Activated naive CD4-positive, alpha-beta T cell treated with anti-CD3 and anti-CD28 coated beads for 36 hours (primary cell): ENCODE measurements around the gene TMIE. TPM values are rescaled to one million over a fixed set of nuclear protein-coding genes. Genes with fewer than 3 reads are reported as not detected.

ENCODE experiments used
- CTCF ChIA-PET: fragments of 350-600 bp; sonication (Branson Sonifier 250); formaldehyde crosslinking; loops from one replicate; lab custom pipeline; 2021; ENCODE audit warnings: antibody characterized with exemption; lab: Charles Lee
- DNase-seq: peaks from one replicate; pipeline ENCODE4 v3.0.0-alpha.2; 2020
- H3K27ac Mint-ChIP-seq: one replicate; pipeline ENCODE4 v1.8.0; 2021; ENCODE audit warnings: mild to moderate bottlenecking, mixed read lengths
- H3K27me3 Mint-ChIP-seq: one replicate; pipeline ENCODE4 v1.8.0; 2021; ENCODE audit warnings: low read depth, mixed read lengths
- H3K36me3 Mint-ChIP-seq: one replicate; pipeline ENCODE4 v1.8.0; 2021; ENCODE audit warnings: low read depth, mixed read lengths
- H3K4me1 Mint-ChIP-seq: one replicate; pipeline ENCODE4 v1.8.0; 2021; ENCODE audit warnings: low read depth, mixed read lengths
- H3K4me3 Mint-ChIP-seq: one replicate; pipeline ENCODE4 v1.8.0; 2021; ENCODE audit warnings: mild to moderate bottlenecking, moderate library complexity, mixed read lengths
- H3K9me3 Mint-ChIP-seq: one replicate; pipeline ENCODE4 v1.8.0; 2021; ENCODE audit warnings: mixed read lengths
- intact Hi-C: fragments of 100-400 bp; cut with micrococcal nuclease; formaldehyde crosslinking; loops from one replicate; pipeline ENCODE4 v1.15.1; 2023
- total RNA-seq, 2 experiments: library from RNA; stranded (reverse); gene quantifications; one replicate each; pipeline ENCODE4 v1.2.3, GENCODE V29; 2021

The TMIE gene
- total RNA-seq, 2 experiments from 2014 or later, result 1.2 to 1.5 TPM

DNA sequence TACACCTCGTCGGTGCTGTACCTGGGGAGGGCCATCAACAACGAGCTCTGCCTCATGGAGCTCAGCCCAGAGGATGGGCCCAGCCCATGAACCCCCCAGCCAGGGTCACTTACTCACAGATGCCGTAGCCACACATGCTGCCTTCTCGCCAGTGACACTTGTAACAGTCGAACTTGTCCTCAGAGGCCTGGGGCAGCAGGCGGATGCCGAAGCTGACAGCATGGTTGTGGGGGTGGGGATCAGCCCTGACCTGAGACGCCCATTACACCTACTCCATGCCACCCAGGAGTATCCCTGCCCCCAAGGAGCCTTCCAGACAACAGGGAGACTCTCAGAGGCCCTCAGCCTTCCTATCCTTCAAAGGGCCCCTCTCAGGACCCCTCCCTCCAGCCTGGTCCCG is 19.8 kb upstream of the TMIE start:
- no peak overlapping the region for H3K27ac Mint-ChIP-seq
- CTCF ChIA-PET, result no interaction called here
- no peak for DNase-seq
- no peak overlapping the region for H3K4me3 Mint-ChIP-seq
- no peaks in the 10 kb centered on the region for H3K9me3 Mint-ChIP-seq
- peaks cover 3% of the 10 kb centered on the region for H3K36me3 Mint-ChIP-seq
- no peaks in the 10 kb centered on the region for H3K4me1 Mint-ChIP-seq
- H3K27me3 Mint-ChIP-seq, result no peaks in the 10 kb centered on the region
- intact Hi-C loops, result no loop called here

DNA sequence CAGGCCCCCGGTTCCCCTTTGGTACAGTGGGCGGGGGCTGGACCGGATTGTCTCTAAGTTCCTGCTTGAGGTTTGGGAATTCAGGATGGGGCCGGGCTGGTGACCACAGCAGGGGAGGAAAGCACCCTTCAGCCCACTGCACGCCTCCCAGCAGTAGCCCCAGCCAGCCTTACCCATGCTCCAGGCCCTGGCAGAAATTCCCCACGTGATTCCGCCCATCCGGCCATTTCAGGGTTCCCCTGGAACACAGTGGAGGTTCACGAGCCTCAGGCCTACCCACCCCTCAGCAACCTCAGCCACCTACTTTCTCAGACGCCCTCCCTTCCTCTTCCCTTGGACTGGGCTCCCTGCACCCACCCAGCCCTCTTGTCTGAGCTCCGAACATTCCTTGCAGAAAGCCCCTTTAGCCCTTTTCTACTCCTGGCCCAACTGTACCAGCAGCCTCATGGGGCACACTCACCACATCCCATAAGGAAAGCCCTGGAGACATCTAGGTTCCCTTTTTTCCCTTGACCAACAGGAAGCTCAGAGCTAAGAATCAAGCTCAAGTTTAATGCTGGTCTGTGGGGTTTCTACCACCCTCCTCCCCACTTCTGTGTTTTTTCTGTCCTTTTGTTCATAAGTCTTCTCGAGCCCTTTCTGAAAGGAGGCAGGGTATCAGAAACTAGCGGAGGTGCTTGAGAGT is 19.2 kb upstream of the TMIE start:
- CTCF ChIA-PET, result interaction anchor here (1.0 kb wide), 1 partner anchor 10 kb away, joined by 3 read pairs; no protein-coding TSS in a partner anchor
- no peak overlapping the region for H3K27ac Mint-ChIP-seq
- DNase-seq, result no peak

DNA sequence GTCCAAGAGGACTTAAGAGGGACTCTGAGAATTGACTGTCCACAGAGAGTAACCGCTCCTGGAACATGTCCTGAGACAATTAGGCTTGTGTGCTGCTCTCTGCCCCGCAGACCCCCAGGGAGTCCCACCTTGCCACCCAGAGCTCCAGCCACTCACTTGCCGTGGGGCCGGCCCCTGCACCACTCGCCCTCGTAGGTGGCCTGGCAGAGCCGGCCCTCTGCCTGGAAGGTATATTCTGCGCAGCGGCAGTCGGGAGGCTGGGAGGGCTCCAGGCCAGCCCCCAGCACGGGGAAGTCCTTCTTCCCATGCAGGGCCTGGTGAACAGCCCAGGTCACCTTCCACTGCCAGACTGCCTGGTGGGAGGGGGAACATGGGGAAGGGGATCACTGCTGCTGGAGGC is 18.2 kb upstream of the TMIE start:
- Mint-ChIP-seq H3K4me1 (no peaks in the 10 kb centered on the region), H3K36me3 (peaks cover 3% of the 10 kb centered on the region), H3K27ac (no peak overlapping the region), H3K9me3 (no peaks in the 10 kb centered on the region), H3K27me3 (no peaks in the 10 kb centered on the region), H3K4me3 (no peak overlapping the region)
- CTCF ChIA-PET, result no interaction called here
- intact Hi-C loops, result no loop called here
- DNase-seq, result no peak

More for the DNA sequence above, 19.2 kb upstream of the TMIE start:
- H3K9me3 Mint-ChIP-seq, result no peaks in the 10 kb centered on the region
- H3K36me3 Mint-ChIP-seq, result peaks cover 3% of the 10 kb centered on the region
- no peaks in the 10 kb centered on the region for H3K4me1 Mint-ChIP-seq
- H3K4me3 Mint-ChIP-seq, result no peak overlapping the region
- no peaks in the 10 kb centered on the region for H3K27me3 Mint-ChIP-seq
- intact Hi-C loops, result no loop called here

DNA sequence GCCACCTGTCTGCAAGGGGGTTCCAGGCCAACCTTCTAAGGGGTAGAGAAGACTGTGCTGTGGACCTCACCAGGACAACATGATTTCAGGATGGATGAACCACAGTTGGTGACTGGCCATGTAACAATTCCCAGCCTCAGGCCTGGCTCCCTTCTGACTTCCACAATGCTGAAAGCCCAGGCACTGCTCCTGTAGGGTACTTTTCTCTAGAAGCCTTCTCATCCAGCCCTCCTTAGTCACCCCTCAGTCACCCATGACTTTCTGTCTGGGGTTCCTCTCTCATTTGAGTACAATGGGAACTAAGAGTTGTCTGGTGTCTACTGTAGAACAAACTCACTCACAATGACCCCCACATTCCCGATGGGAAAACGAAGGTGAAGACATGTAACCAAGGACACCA is 16.3 kb upstream of the TMIE start:
- intact Hi-C loops, result no loop called here
- DNase-seq, result no peak
- no peak overlapping the region for H3K27ac Mint-ChIP-seq
- peaks cover 1% of the 10 kb centered on the region for H3K36me3 Mint-ChIP-seq
- no peak overlapping the region for H3K4me3 Mint-ChIP-seq
- H3K9me3 Mint-ChIP-seq, result no peaks in the 10 kb centered on the region
- H3K27me3 Mint-ChIP-seq, result no peaks in the 10 kb centered on the region
- CTCF ChIA-PET, result interaction anchor here (0.6 kb wide), 2 partner anchors 15 to 123 kb away, joined by 3 read pairs; no protein-coding TSS in a partner anchor
- H3K4me1 Mint-ChIP-seq, result peaks cover under 1% of the 10 kb centered on the region

DNA sequence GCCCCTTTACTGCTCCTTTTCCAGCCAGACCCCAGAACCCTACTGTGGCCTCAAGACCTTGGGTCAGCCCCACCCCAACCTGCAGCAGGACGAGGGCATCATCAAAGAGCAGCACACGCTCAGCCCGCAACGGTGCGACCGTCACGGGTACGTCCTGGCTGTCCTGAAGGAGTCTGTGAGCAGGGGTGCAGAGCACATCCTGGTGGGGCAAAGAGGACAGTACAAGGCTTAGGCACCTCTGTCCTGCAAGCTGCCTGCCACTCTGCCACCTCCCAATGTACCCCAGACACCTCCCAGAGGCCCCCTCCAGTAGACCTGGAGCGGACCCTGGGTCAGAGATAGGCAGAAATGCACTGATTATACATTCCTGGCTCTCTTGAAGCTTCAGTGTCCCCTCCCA is 15.7 kb upstream of the TMIE start:
- no peak for DNase-seq
- Mint-ChIP-seq H3K4me1 (peaks cover 3% of the 10 kb centered on the region), H3K4me3 (no peak overlapping the region), H3K27ac (no peak overlapping the region), H3K36me3 (peaks cover 1% of the 10 kb centered on the region), H3K27me3 (no peaks in the 10 kb centered on the region), H3K9me3 (no peaks in the 10 kb centered on the region)
- intact Hi-C loops, result no loop called here
- CTCF ChIA-PET, result no interaction called here

DNA sequence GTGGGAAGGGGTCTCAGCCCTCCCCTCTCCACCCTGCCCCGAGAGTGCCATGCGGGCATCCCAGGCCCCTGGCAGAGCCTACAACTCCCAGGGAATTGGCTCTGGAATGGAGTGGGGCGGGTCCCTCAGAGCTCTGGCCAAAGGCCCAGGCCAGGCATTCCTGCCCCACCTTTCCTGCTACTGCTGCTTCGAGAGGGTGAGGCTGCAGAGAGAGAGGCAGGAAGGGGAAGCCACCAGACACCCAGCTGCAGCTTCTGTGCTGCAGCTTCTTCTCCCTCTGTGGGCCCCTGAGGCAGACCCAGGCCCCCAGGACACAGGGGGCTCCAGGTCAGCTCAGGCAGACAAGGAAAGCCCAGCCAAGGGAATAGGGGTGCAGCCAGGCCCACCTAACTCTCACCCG is 10.4 kb upstream of the TMIE start:
- Mint-ChIP-seq H3K27me3 (no peaks in the 10 kb centered on the region), H3K27ac (no peak overlapping the region), H3K36me3 (no peaks in the 10 kb centered on the region), H3K9me3 (no peaks in the 10 kb centered on the region), H3K4me3 (no peak overlapping the region), H3K4me1 (peaks cover 46% of the 10 kb centered on the region)
- no peak for DNase-seq
- intact Hi-C loops, result loop anchor here (5.0 to 10.0 kb wide), 3 partner anchors 157 to 294 kb away; no protein-coding TSS in a partner anchor
- CTCF ChIA-PET, result interaction anchor here (1.2 kb wide), 1 partner anchor 204 kb away, joined by 3 read pairs; no protein-coding TSS in a partner anchor

DNA sequence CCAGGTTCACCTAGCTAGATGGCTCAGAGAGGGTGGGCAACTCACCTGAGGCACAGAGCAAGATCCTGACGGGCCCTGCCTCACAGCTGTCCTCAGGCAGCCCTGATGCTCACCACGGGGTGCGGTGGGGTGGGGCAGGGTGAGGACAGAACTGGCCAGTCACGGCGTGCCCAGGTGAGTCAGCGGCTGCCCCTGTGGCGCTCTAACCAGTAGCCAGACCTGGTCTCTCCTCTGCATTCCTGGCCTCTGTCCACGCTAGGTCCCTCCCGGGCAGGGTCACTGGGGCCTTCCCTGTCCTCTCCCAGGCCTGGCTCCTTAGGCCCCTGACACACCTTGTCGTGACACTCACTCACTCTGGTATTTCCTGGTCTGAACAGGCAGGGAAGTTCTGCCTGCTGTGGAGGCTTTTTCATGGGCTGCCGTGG is 8.6 kb upstream of the TMIE start:
- Mint-ChIP-seq H3K36me3 (no peaks in the 10 kb centered on the region), H3K27me3 (no peaks in the 10 kb centered on the region), H3K27ac (peak overlapping the region; percentile 17), H3K4me3 (peak overlapping the region; percentile 84), H3K4me1 (peaks cover 50% of the 10 kb centered on the region), H3K9me3 (no peaks in the 10 kb centered on the region)
- CTCF ChIA-PET, result interaction anchor here (0.6 to 1.4 kb wide), 4 partner anchors 10 to 684 kb away, joined by 3 to 7 read pairs (median 3); no protein-coding TSS in a partner anchor
- intact Hi-C loops, result loop anchor here (5.0 to 10.0 kb wide), 3 partner anchors 155 to 292 kb away; no protein-coding TSS in a partner anchor
- DNase-seq, result no peak

DNA sequence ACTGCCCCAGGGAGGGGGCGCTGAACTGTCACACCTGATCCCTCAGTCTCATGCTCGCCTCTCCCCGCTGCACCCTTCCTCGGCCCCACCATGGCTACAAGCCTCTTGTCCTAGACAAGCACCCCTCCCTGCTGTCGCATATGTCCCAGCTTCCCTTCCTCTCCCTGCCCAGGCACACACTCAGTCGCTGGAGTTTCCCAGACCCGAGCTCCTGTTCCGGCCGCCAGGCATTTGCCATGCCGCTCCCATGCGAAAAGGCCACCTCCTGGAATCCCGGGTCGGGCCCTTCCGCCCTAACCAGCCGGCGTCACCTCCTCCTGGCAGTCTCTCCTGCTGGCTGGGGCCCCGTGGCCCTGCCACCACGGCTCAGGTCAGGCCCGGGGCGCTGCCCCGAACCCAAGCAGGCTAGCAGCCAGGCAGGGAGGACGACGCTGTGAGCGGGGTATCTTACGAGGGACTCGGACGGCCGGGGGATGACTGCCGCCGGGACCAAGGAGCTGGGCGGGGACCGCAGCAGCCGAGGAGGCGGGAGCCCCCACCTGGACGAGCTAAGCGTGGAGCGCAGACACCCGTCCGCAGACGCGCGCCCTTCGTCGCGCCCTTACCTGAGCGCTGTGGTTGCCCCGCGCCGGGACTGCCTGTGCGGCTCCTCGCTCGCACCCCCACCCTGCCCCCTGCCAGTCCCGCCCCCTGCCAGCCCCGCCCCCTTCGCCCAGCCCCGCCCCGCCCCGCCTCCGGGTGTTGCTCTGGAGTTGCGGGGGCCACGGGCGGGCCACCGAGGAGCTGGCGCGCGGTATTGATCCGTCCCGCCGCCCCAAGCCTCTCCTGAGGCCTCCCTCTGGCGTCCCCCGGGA is 7.9 kb upstream of the TMIE start, which contains the start of gene ALS2CL:
ALS2CL (minus strand) TSS at position 642 of the 854 bp plus-strand sequence. CDS start 4,239 bp downstream, outside the sequence.
- Mint-ChIP-seq H3K27me3 (no peaks in the 10 kb centered on the region), H3K36me3 (no peaks in the 10 kb centered on the region), H3K9me3 (no peaks in the 10 kb centered on the region), H3K27ac (peak within 1 kb of the TSS; percentile 36), H3K4me1 (peaks cover 52% of the 10 kb centered on the region), H3K4me3 (peak within 1 kb of the TSS; percentile 84)
- intact Hi-C loops, result loop anchor here (1.0 to 10.0 kb wide), 4 partner anchors 154 to 364 kb away; no protein-coding TSS in a partner anchor
- CTCF ChIA-PET, result interaction anchor here (0.8 to 0.9 kb wide), 2 partner anchors 11 to 135 kb away, joined by 3 read pairs; no protein-coding TSS in a partner anchor
- peak; percentile 65 for DNase-seq

DNA sequence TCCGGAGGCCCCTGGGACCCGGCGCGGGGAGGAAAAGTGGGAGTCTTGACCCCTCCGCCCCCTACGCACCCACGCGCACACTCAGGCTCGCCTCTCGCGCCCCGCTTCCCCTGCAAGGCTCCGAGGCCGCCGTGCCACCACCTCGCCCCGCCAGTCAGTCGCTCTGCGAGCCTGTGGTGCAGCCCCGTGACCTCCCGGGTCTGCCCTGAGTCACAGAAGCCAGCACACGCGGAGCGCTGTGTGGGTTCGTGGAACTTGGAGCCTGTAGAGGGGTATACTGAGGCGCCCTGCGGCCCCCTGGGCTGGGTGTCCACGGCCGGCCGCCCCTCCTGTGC is 7.3 kb upstream of the TMIE start:
- H3K9me3 Mint-ChIP-seq, result no peaks in the 10 kb centered on the region
- intact Hi-C loops, result loop anchor here (1.0 to 10.0 kb wide), 4 partner anchors 153 to 363 kb away; no protein-coding TSS in a partner anchor
- H3K36me3 Mint-ChIP-seq, result no peaks in the 10 kb centered on the region
- peak; percentile 62 for DNase-seq
- peak overlapping the region; percentile 84 for H3K4me3 Mint-ChIP-seq
- H3K4me1 Mint-ChIP-seq, result peaks cover 55% of the 10 kb centered on the region
- peak overlapping the region; percentile 36 for H3K27ac Mint-ChIP-seq
- CTCF ChIA-PET, result interaction anchor here (0.8 kb wide), 1 partner anchor 135 kb away, joined by 3 read pairs; no protein-coding TSS in a partner anchor
- no peaks in the 10 kb centered on the region for H3K27me3 Mint-ChIP-seq

DNA sequence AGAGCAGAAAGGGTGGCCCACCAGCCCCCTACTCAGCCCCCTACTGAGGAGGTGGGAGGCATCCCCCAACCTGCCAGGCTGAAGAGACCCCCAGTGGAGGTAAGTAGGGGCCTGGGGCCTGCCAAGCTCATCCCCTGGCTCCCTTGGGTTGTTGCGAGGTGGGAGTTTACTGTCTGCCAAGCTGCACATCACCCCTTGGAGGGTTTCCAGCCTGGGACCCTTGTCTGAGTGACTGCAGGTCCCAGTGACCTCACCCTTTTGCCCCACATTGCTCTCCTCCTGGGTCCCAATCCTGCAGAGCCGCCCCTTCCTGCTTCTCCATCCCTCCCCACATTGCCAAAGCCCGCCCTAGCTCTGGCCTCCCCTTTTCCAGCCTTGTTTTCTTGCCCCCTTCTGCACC is 6.7 kb upstream of the TMIE start:
- H3K27me3 Mint-ChIP-seq, result no peaks in the 10 kb centered on the region
- H3K9me3 Mint-ChIP-seq, result no peaks in the 10 kb centered on the region
- peak overlapping the region; percentile 89 for H3K27ac Mint-ChIP-seq
- intact Hi-C loops, result loop anchor here (5.0 to 10.0 kb wide), 3 partner anchors 153 to 290 kb away; no protein-coding TSS in a partner anchor
- DNase-seq, result no peak
- H3K4me3 Mint-ChIP-seq, result peak overlapping the region; percentile 84
- no peaks in the 10 kb centered on the region for H3K36me3 Mint-ChIP-seq
- CTCF ChIA-PET, result interaction anchor here (2.3 kb wide), 1 partner anchor 11 kb away, joined by 8 read pairs; no protein-coding TSS in a partner anchor
- H3K4me1 Mint-ChIP-seq, result peaks cover 58% of the 10 kb centered on the region

DNA sequence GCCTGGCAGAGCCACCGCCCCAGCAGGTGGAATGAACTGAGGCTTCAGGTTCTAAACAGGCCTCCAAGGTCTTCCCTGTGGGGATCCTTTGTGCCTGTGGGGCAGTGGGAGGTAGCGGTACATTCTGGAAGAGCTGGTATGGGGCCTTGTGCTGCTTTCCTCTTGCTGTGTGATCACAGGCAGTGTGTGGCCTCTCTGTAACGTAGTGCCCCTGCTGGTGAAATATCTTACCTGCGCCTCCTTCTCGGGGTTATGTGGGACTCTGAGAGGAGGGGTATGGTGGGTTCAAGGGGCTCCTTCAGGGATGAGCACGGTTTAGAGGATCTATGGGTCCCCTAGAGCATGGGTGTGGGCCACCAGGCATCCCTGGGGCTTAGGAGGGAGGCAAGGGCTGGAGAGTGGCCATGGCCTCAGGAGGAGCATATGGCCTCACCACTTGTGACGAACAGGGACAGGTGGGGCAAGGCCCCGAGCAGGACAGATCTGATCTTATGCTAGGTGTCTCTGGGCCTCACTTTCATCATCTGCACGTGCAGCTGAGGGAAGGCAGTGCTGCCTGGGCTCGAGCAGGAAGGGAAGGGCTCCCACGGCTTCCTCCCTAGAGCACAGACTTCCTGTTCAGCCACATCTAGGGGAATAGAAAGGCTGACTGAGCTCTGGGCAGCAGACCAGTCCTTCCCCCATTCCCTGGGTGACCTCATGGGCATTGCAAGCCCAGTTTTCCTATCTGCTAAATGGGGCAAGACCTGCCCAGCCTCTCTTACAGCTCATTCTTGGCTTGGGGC is 5.8 kb upstream of the TMIE start:
- no peaks in the 10 kb centered on the region for H3K36me3 Mint-ChIP-seq
- H3K27ac Mint-ChIP-seq, result peak overlapping the region; percentile 89
- CTCF ChIA-PET, result interaction anchor here (0.9 to 2.3 kb wide), 6 partner anchors 10 to 685 kb away, joined by 3 to 8 read pairs (median 3); partner anchors contain the start of gene PTPN23
- peak overlapping the region; percentile 84 for H3K4me3 Mint-ChIP-seq
- peaks cover 58% of the 10 kb centered on the region for H3K4me1 Mint-ChIP-seq
- intact Hi-C loops, result loop anchor here (10.0 kb wide), 2 partner anchors 211 to 289 kb away; no protein-coding TSS in a partner anchor
- no peaks in the 10 kb centered on the region for H3K27me3 Mint-ChIP-seq
- DNase-seq, result peak; percentile 73
- H3K9me3 Mint-ChIP-seq, result no peaks in the 10 kb centered on the region
